H1 (cell line): ENCODE data around the gene RASAL2. TPM values are rescaled to one million over a fixed set of nuclear protein-coding genes. Genes with fewer than 3 reads are reported as not detected.

Source experiments
- CHD1 ChIP-seq: IDR thresholded peaks from 2 replicates; pipeline ENCODE4 v1.6.1; 2012; ENCODE audit warnings: low read depth, low read length, improper control_type of control experiment
- TAF7 ChIP-seq: optimal IDR thresholded peaks from 2 replicates; pipeline ENCODE3; 2011; ENCODE audit warnings: low read depth, mild to moderate bottlenecking, inconsistent platforms, low read length, moderate library complexity, borderline replicate concordance
- polyA plus RNA-seq, 7 experiments: library from polyadenylated mRNA; depleted of rRNA in 3 of 7; stranded (reverse) in 5 of 7; unstranded in 2 of 7; fragments of >200 nt in 5 of 7; fragments of 200-250 nt in 2 of 7; gene quantifications; 1 replicate in 5 of 7; 2 replicates in 1 of 7; 4 replicates in 1 of 7; pipeline versions ENCODE4 v1.2.1 to v1.2.3, GENCODE V29; 2011 to 2013; ENCODE audit warnings: missing spikeins in 2 of 7, mixed read lengths in 2 of 7
- total RNA-seq: library from RNA; stranded (reverse); fragmentation: NEBNext Ultra II Directional; extraction: Animal tissue kit (Norgen Biotek cat#: 25700); gene quantifications from 2 replicates; pipeline ENCODE4 v1.2.1, GENCODE V29; 2021
- TF ChIP-seq, protein P1 (sequence below): IDR thresholded peaks from 2 replicates; pipeline ENCODE4 v1.6.1; 2011; ENCODE audit warnings: low read depth, mild to moderate bottlenecking, low read length; ENCODE audit not compliant: insufficient read depth

Gene RASAL2
- total and polyA plus RNA-seq, 2 of the 8 experiments (the other 6 are each of a cell fraction or from before 2014, with no cell fraction given): 15.9 to 32.5 TPM

DNA sequence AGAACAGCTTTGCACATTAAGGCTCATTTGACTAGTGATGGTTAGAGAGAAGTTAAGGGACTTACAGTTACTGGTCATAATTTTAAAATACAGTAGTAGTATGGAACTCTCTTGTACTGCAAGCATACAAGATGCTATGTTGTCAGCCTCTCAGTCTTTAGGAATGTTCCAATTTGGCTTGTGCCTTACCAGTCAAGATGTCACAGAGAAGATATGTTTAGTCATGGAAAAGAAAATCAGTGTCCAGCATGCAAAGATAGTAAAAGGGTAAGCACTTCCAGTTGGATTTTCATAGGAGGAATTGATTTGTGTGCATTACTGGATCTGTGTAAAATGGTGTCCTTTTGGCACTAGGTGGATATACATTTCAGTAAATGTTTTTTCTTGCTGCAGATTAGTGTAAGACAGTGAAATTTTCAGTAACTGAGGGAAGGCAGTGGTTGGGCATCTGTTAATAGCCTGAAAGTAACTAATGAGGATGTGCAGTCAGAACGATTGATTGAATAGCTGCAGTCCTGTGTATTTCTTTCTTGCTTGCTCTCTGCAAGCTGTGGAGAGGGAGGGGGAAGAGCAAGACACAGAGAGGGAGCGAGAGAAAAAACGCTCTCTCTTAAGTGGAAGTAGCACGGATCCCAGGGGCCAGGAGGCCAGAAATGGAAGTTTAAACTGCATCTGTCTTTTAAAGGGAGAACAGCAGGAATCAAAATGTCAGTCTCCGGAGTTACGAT lies 294.7 kb downstream of the RASAL2 start (continued):
- TF ChIP-seq CHD1 (no peak), TAF7 (no peak)
- TF ChIP-seq, protein P1, sequence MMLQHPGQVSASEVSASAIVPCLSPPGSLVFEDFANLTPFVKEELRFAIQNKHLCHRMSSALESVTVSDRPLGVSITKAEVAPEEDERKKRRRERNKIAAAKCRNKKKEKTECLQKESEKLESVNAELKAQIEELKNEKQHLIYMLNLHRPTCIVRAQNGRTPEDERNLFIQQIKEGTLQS: no peak
- TF ChIP-seq, all 59 proteins: peak for 0
